Effector memory CD8-positive, alpha-beta T cell (primary cell): Measurements from ENCODE around the gene FAAP20.

Experiments
- ATAC-seq: fragments of 150-1000 bp; cut with Tn5 transposase; replicated peaks from 2 replicates; pipeline ENCODE4 v1.10.0; 2021; ENCODE audit warnings: mild to moderate bottlenecking, moderate library complexity
- DNase-seq, 3 experiments: peaks; one replicate each; pipeline ENCODE4 v3.0.0; 2021
- H3K27ac Mint-ChIP-seq, 2 donors: one replicate each; pipeline ENCODE4 v1.8.0; 2022; ENCODE audit warnings: mild to moderate bottlenecking in 2 of 2, mixed read lengths in 2 of 2, moderate library complexity in 2 of 2
- H3K27me3 Mint-ChIP-seq, 2 donors: one replicate each; pipeline ENCODE4 v1.8.0; 2022; ENCODE audit warnings: mixed read lengths in 2 of 2
- H3K36me3 Mint-ChIP-seq: one replicate; pipeline ENCODE4 v1.8.0; 2022; ENCODE audit warnings: mild to moderate bottlenecking, moderate library complexity, mixed read lengths; ENCODE audit not compliant: insufficient read depth
- H3K4me1 Mint-ChIP-seq, 2 donors: one replicate each; pipeline ENCODE4 v1.8.0; 2022; ENCODE audit warnings: low read depth in 2 of 2, mixed read lengths in 2 of 2
- H3K4me3 Mint-ChIP-seq, 2 donors: one replicate each; pipeline ENCODE4 v1.8.0; 2022; ENCODE audit warnings: mild to moderate bottlenecking in 2 of 2, mixed read lengths in 2 of 2, moderate library complexity in 2 of 2
- H3K9me3 Mint-ChIP-seq, 2 donors: one replicate each; pipeline ENCODE4 v1.8.0; 2022; ENCODE audit warnings: mixed read lengths in 2 of 2

The FAAP20 gene

GRCh38 chr1:2200308-2200943 is 5.9 kb upstream of the FAAP20 start:
- ATAC-seq, result no peak
- peaks cover 7 to 25% of the 10 kb centered on the region in 2 donors for H3K4me1 Mint-ChIP-seq

GRCh38 chr1:2199042-2199810 is 4.7 kb upstream of the FAAP20 start:
- Mint-ChIP-seq H3K27me3 (no peaks in the 10 kb centered on the region), H3K9me3 (no peaks in the 10 kb centered on the region), H3K27ac (peak overlapping the region; percentile 94), H3K4me3 (peak overlapping the region; percentile 78 to 82), H3K36me3 (peaks cover 16% of the 10 kb centered on the region), H3K4me1 (peaks cover 7 to 24% of the 10 kb centered on the region in 2 donors)
- peak; percentile 71 for ATAC-seq
- DNase-seq, result peak; percentile 78 to 81 (median 80)

More at GRCh38 chr1:2200308-2200943, 5.9 kb upstream of the FAAP20 start:
- no peak for DNase-seq
- H3K27me3 Mint-ChIP-seq, result no peaks in the 10 kb centered on the region
- peaks cover 16% of the 10 kb centered on the region for H3K36me3 Mint-ChIP-seq
- H3K27ac Mint-ChIP-seq, result peak overlapping the region in 1 of 2 donors; percentile 94
- peak overlapping the region; percentile 78 to 82 for H3K4me3 Mint-ChIP-seq
- H3K9me3 Mint-ChIP-seq, result no peaks in the 10 kb centered on the region

DNA sequence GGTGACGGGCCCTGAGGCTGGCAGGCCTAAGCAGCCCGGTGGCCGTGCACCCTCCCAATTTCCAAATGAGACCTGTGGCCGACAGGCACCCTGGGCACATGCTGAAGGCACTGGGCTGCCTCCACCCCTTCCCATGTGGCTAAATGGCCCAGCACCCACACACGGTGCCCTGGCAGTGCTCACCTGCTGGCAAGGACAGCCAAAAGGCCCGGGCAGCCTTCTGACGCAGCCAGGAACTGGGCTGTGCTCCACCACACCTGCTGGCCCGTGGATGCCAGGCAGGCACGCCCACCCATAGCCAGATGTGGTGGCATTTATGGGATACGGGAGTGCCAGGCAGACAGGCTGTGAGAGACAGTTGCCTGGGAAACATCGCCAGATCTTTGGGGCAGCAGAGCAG is 4.0 kb upstream of the FAAP20 start:
- peaks cover 16% of the 10 kb centered on the region for H3K36me3 Mint-ChIP-seq
- no peaks in the 10 kb centered on the region for H3K27me3 Mint-ChIP-seq
- peaks cover 11 to 26% of the 10 kb centered on the region in 2 donors for H3K4me1 Mint-ChIP-seq
- no peaks in the 10 kb centered on the region for H3K9me3 Mint-ChIP-seq
- H3K27ac Mint-ChIP-seq, result peak overlapping the region; percentile 94
- no peak for DNase-seq
- peak overlapping the region; percentile 78 to 82 for H3K4me3 Mint-ChIP-seq
- ATAC-seq, result no peak

- Mint-ChIP-seq H3K36me3 (peaks cover 16% of the 10 kb centered on the region), H3K27ac (peak overlapping the region in 1 of 2 donors; percentile 94), H3K27me3 (no peaks in the 10 kb centered on the region), H3K4me3 (no peak overlapping the region), H3K9me3 (no peaks in the 10 kb centered on the region), H3K4me1 (peaks cover 11 to 23% of the 10 kb centered on the region in 2 donors)
- ATAC-seq, result no peak
- no peak for DNase-seq
Observed at GRCh38 chr1:2197707-2198165, 3.2 kb upstream of the FAAP20 start.

DNA sequence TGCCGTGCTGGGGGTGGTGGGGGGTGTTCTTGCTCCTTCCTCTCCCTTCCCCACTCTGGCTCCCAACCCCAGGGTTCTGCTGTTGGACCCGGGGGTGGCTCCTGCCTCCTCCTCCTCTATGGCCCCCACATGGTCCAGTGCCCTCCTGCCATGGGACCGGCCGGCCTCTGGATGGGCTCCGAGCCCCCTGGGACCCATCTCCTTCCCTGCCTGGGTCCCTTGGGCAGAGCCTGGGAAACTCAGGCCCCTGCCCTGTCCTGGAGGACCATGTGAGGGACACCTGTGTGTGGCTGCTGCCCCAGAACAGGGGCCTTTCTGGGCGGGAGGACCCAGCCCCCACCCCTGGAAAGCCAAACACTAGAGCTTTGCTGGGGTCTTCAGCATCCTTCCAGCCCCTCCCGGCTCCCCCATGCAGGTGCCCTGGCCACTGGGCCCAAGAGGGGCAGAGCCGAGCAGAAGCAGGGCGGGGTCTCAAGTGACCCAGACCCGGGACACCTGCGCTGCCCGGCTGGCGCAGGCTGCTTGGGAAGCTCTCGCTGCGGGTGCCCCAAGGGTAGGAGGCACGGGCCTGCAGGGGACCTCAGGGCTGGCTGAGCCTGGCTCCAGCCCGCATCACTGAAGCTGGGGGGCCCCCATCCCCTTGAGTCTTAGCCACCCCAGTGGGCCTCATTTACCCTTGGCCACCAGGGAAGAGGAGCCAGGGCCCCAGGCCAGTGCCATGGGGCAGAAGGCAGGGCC is 2.5 kb upstream of the FAAP20 start:
- no peaks in the 10 kb centered on the region for H3K9me3 Mint-ChIP-seq
- no peak for ATAC-seq
- H3K4me1 Mint-ChIP-seq, result peaks cover 11 to 23% of the 10 kb centered on the region in 2 donors
- no peaks in the 10 kb centered on the region for H3K27me3 Mint-ChIP-seq
- H3K36me3 Mint-ChIP-seq, result peaks cover 17% of the 10 kb centered on the region
- H3K27ac Mint-ChIP-seq, result peak overlapping the region in 1 of 2 donors; percentile 81
- no peak for DNase-seq
- no peak overlapping the region for H3K4me3 Mint-ChIP-seq

DNA sequence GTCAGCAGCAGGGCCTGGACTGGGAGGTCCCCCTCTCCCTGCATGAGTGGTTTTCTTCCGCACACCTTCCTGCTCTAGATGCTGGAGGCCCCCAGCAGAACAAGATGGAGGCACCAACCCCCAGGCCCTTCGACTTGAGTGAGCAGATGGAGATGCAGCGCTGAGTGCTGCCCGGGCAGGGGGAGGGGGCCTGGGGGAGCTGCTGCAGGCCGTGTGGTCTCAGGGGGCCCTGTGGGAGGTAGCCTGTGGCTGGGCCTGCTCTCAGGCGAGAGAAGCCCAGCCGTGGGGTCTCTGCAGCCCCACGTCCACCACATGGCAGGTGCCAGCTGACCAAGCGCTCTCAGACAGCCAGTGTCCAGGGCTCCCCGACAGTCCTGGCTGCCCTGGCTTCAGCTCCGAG is 1.2 kb upstream of the FAAP20 start:
- DNase-seq, result no peak
- H3K4me1 Mint-ChIP-seq, result peaks cover 11 to 28% of the 10 kb centered on the region in 2 donors
- no peaks in the 10 kb centered on the region for H3K9me3 Mint-ChIP-seq
- no peaks in the 10 kb centered on the region for H3K27me3 Mint-ChIP-seq
- H3K27ac Mint-ChIP-seq, result peak overlapping the region; percentile 95
- no peak for ATAC-seq
- H3K4me3 Mint-ChIP-seq, result peak overlapping the region in 1 of 2 donors; percentile 86
- peaks cover 19% of the 10 kb centered on the region for H3K36me3 Mint-ChIP-seq

GRCh38 chr1:2194898-2195673 is 514 bp upstream of the FAAP20 start:
- peak overlapping the region; percentile 95 for H3K27ac Mint-ChIP-seq
- H3K9me3 Mint-ChIP-seq, result no peaks in the 10 kb centered on the region
- peaks cover 18% of the 10 kb centered on the region for H3K36me3 Mint-ChIP-seq
- DNase-seq (peak; percentile 85 to 93 (median 87)), ATAC-seq (peak; percentile 74)
- H3K27me3 Mint-ChIP-seq, result no peaks in the 10 kb centered on the region
- H3K4me3 Mint-ChIP-seq, result peak overlapping the region; percentile 83 to 86
- peaks cover 11 to 27% of the 10 kb centered on the region in 2 donors for H3K4me1 Mint-ChIP-seq

- Mint-ChIP-seq H3K27ac (peak overlapping the region; percentile 71 to 80), H3K27me3 (no peaks in the 10 kb centered on the region), H3K4me3 (peak overlapping the region; percentile 80 to 81), H3K36me3 (peaks cover 18% of the 10 kb centered on the region), H3K4me1 (peaks cover 4 to 18% of the 10 kb centered on the region in 2 donors), H3K9me3 (no peaks in the 10 kb centered on the region)
- ATAC-seq (no peak), DNase-seq (no peak)
Observed at GRCh38 chr1:2193514-2194281, 874 bp downstream of the FAAP20 start.

DNA sequence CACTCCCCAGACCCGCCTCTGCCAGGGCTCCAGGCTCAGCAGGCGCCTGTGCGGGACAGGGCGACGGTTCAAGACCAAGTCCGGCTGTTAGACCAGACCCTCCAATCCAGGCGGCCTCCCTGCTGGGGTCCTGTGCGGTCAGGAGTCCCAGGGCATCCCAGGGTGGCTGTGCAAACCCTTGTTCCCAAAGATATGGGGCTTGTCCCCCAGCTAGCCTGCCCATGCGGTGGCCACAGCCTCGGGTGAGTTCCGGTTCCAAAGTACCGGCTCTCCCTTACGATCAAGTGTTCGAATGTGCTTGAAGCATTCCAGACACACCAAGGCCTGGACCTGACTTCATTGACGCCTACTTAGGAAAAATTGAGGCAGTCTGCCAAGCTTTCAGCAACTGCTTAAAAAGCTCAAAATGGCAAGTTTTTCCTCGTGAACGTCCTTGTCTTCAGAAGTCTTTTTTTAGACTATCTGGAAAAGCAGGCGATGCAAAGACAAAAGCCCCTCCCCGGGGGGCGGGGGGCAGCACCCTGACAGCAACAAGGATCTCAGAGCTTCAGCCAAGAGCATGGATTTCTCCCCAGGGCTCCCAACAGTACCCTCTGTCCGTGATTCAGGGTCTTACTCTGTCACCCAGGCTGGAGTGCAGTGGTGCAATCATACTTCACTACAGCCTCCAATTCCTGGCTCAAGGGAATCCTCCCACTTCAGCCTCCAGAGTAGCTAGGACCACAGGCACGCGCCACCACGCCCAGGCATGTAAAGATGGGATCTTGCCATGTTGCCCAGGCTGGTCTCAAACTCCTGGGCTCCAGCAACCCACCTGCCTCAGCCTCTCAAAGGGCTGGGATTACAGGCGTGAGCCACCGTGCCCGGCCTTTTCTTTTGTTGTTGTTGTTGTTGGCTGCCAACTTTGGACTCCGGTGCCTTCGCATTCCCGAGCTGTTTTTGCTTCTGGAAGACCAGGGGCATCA is 2.3 kb downstream of the FAAP20 start:
- Mint-ChIP-seq H3K9me3 (no peaks in the 10 kb centered on the region), H3K4me1 (peaks cover 4 to 13% of the 10 kb centered on the region in 2 donors), H3K27ac (peak overlapping the region; percentile 38 to 46), H3K27me3 (no peaks in the 10 kb centered on the region), H3K4me3 (peak overlapping the region in 1 of 2 donors; percentile 9), H3K36me3 (peaks cover 21% of the 10 kb centered on the region)
- no peak for ATAC-seq
- DNase-seq, result no peak

GRCh38 chr1:2190491-2190976 is 4.0 kb downstream of the FAAP20 start:
- Mint-ChIP-seq H3K36me3 (peaks cover 25% of the 10 kb centered on the region), H3K4me1 (peaks cover 4 to 13% of the 10 kb centered on the region in 2 donors), H3K27ac (peak overlapping the region; percentile 86 to 88), H3K9me3 (no peaks in the 10 kb centered on the region), H3K4me3 (peak overlapping the region in 1 of 2 donors; percentile 73), H3K27me3 (no peaks in the 10 kb centered on the region)
- ATAC-seq (no peak), DNase-seq (no peak)
